ENCODE data around the gene COX7A1. TPM values are rescaled to one million over a fixed set of nuclear protein-coding genes. Genes with fewer than 3 reads are reported as not detected.
A peak's percentile ranks its signal among the peaks of the same experiment; 100 is the strongest.
"Not testable (repeated sequence)": the region's sequence is repeated elsewhere in the genome, so short reads cannot be mapped to it uniquely, and the experiment has no call there.

The COX7A1 gene
- 10 to 100 TPM; 50.4 to 66.6 (median 61.7) TPM for total RNA-seq

GRCh38 chr19:36152352-36153091 lies at the start of gene COX7A1:
Gene COX7A1 (minus strand): TSS chr19:36152447. CDS start chr19:36152407, 40 bp downstream.
- 0 to 7% methylated on average over 7 to 9 of the region's 40 CpGs for WGBS, 2 donors (ENCODE audit: low coverage in 1 of 2)

GRCh38 chr19:36201684-36202083 lies 49.4 kb upstream of the COX7A1 start:
- Histone ChIP-seq H3K27ac (no peak overlapping the region), H3K4me1 (no peaks in the 10 kb centered on the region), H3K27me3 (no peaks in the 10 kb centered on the region), H3K4me3 (no peak overlapping the region), H3K9me3 (no peaks in the 10 kb centered on the region), H3K36me3 (peaks cover 0 to 48% of the 10 kb centered on the region in 2 donors)
- no peak for ATAC-seq
- whole genome bisulfite sequencing, 2 donors (ENCODE audit: low coverage in 1 of 2) = 92% methylated on average over 4 of the region's 6 CpGs; no CpG with 5 or more reads in 1 of the 2 donors
- no peak for TF ChIP-seq POLR2A (IDR thresholded peaks at IDR 0.05)
- TF ChIP-seq, protein P1, sequence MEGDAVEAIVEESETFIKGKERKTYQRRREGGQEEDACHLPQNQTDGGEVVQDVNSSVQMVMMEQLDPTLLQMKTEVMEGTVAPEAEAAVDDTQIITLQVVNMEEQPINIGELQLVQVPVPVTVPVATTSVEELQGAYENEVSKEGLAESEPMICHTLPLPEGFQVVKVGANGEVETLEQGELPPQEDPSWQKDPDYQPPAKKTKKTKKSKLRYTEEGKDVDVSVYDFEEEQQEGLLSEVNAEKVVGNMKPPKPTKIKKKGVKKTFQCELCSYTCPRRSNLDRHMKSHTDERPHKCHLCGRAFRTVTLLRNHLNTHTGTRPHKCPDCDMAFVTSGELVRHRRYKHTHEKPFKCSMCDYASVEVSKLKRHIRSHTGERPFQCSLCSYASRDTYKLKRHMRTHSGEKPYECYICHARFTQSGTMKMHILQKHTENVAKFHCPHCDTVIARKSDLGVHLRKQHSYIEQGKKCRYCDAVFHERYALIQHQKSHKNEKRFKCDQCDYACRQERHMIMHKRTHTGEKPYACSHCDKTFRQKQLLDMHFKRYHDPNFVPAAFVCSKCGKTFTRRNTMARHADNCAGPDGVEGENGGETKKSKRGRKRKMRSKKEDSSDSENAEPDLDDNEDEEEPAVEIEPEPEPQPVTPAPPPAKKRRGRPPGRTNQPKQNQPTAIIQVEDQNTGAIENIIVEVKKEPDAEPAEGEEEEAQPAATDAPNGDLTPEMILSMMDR (IDR thresholded peaks at IDR 0.05) = no peak

More at GRCh38 chr19:36152352-36153091, at the start of gene COX7A1:
- H3K4me3 ChIP-seq = peak within 1 kb of the TSS; percentile 77 to 80
- no peaks in the 10 kb centered on the region for H3K27me3 ChIP-seq
- TF ChIP-seq POLR2A (IDR thresholded peaks at IDR 0.05) (peak; percentile 44 to 71), POLR2AphosphoS5 (IDR thresholded peaks at IDR 0.05) (peak; percentile 84), EP300 (IDR thresholded peaks at IDR 0.05) (no peak)
- TF ChIP-seq, protein P1 (IDR thresholded peaks at IDR 0.05) = no peak
- H3K4me1 ChIP-seq = peaks cover 3 to 45% (median 9%) of the 10 kb centered on the region in 3 donors
- peak; percentile 90 for ATAC-seq
- peaks cover 0 to 34% of the 10 kb centered on the region in 2 donors for H3K36me3 ChIP-seq
- H3K9me3 ChIP-seq = no peaks in the 10 kb centered on the region
- peak within 1 kb of the TSS; percentile 97 to 99 (median 98) for H3K27ac ChIP-seq

DNA sequence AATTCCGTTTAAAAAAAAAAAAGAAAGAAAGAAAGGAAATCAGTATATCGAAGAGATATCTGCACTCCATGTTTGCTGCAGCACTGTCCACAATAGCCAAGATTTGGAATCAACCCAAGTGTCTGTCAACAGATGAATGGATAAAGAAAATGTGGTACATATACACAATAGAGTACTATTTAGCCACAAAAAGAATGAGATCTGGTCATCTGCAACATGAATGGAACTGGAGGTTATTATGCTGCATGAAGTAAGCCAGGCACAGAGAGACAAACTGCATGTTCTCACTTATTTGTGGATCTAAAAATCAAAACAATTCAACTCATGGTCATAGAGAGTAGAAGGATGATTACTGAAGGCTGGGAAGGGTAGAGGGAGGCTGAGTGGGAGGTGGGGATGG lies 45.9 kb upstream of the COX7A1 start:
- ATAC-seq = no peak
- Histone ChIP-seq H3K36me3 (peaks cover 0 to 46% of the 10 kb centered on the region in 2 donors), H3K4me3 (no peak overlapping the region), H3K9me3 (no peaks in the 10 kb centered on the region), H3K27me3 (no peaks in the 10 kb centered on the region), H3K4me1 (no peaks in the 10 kb centered on the region), H3K27ac (no peak overlapping the region)
- TF ChIP-seq, protein P1 (IDR thresholded peaks at IDR 0.05) = no peak
- TF ChIP-seq POLR2AphosphoS5 (IDR thresholded peaks at IDR 0.05) (no peak), POLR2A (IDR thresholded peaks at IDR 0.05) (no peak), EP300 (IDR thresholded peaks at IDR 0.05) (no peak)
- 90 to 100% methylated on average over 2 of the region's 2 CpGs for whole genome bisulfite sequencing, 2 donors (ENCODE audit: low coverage in 1 of 2)

DNA sequence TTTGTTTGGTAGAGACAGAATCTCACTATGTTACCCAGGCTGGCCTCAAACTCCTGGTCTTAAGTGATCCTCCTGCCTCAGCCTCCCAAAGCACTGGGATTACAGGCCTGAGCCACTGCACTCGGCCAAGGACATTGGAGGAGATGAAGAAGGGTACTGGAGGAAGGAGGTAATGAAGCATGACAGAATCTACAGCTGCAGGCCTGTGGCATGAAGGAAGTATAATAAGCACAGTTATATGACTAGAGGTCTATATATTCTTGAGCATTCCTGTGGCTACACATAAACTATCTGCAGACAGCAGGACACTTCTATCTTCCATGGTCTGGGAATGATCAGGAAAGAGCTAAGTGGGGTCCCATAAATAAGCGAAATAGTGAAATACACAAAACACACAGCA lies 44.0 kb upstream of the COX7A1 start:
- Histone ChIP-seq H3K9me3 (no peaks in the 10 kb centered on the region), H3K27me3 (no peaks in the 10 kb centered on the region), H3K4me1 (no peaks in the 10 kb centered on the region), H3K36me3 (peaks cover 0 to 42% of the 10 kb centered on the region in 2 donors), H3K27ac (no peak overlapping the region), H3K4me3 (no peak overlapping the region)
- no peak for ATAC-seq
- WGBS, 2 donors (ENCODE audit: low coverage in 1 of 2) = 100% methylated on average over 1 of the region's 2 CpGs
- no peak for TF ChIP-seq EP300 (IDR thresholded peaks at IDR 0.05)
- TF ChIP-seq, protein P1 (IDR thresholded peaks at IDR 0.05) = no peak
- no peak for TF ChIP-seq POLR2AphosphoS5 (IDR thresholded peaks at IDR 0.05)
- TF ChIP-seq POLR2A (IDR thresholded peaks at IDR 0.05) = no peak

GRCh38 chr19:36186722-36187121 lies 34.5 kb upstream of the COX7A1 start:
- WGBS, 2 donors (ENCODE audit: low coverage in 1 of 2) = 82% methylated on average over 4 to 5 of the region's 5 CpGs
- not testable (repeated sequence) for H3K4me1 ChIP-seq, H3K4me3 ChIP-seq, H3K27me3 ChIP-seq, H3K9me3 ChIP-seq, H3K27ac ChIP-seq, ATAC-seq
- H3K36me3 ChIP-seq = peaks cover 0 to 26% of the 10 kb centered on the region in 2 donors
